Coronary artery (tissue), 2 donors: ENCODE measurements around the gene EXOG.

Experiments used
- DNase-seq: peaks from one replicate; pipeline ENCODE4 v3.0.0-alpha.2; 2017; ENCODE audit warnings: low spot score
- H3K27ac ChIP-seq, 2 donors: fragments of 200-600 bp; sonication (generic); one replicate each; pipeline ENCODE4 v1.5.1; 2016 to 2019
- H3K4me3 ChIP-seq: fragments of 200-600 bp; sonication (generic); 2 replicates; pipeline ENCODE4 v1.5.1; 2016; ENCODE audit warnings: mild to moderate bottlenecking, moderate library complexity
- TF ChIP-seq, protein P1 (sequence below): fragments of 200-600 bp; sonication (generic); IDR thresholded peaks from one replicate; pipeline ENCODE4 v1.5.1; 2019; ENCODE audit warnings: antibody characterized with exemption

The EXOG gene

DNA sequence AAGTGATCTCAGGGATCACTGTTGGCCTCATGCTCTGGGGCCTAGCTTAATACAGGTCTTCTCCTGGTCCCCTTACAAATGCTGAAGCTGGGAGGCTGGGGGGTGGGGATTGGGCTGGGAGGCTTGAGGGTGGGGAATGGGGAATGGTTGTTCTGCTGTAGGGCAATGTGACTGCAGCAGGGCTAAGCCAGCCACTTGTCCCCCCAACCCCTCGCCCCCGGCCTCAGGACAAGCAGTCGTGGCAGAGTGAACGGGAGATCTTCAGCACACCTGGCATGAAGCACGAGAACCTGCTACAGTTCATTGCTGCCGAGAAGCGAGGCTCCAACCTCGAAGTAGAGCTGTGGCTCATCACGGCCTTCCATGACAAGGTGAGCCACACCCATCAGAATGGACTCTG is 17.2 kb upstream of the EXOG start:
- TF ChIP-seq, protein P1, sequence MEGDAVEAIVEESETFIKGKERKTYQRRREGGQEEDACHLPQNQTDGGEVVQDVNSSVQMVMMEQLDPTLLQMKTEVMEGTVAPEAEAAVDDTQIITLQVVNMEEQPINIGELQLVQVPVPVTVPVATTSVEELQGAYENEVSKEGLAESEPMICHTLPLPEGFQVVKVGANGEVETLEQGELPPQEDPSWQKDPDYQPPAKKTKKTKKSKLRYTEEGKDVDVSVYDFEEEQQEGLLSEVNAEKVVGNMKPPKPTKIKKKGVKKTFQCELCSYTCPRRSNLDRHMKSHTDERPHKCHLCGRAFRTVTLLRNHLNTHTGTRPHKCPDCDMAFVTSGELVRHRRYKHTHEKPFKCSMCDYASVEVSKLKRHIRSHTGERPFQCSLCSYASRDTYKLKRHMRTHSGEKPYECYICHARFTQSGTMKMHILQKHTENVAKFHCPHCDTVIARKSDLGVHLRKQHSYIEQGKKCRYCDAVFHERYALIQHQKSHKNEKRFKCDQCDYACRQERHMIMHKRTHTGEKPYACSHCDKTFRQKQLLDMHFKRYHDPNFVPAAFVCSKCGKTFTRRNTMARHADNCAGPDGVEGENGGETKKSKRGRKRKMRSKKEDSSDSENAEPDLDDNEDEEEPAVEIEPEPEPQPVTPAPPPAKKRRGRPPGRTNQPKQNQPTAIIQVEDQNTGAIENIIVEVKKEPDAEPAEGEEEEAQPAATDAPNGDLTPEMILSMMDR, result no peak
- Histone ChIP-seq H3K27ac (no peak overlapping the region), H3K4me3 (no peak overlapping the region)
- DNase-seq, result no peak

DNA sequence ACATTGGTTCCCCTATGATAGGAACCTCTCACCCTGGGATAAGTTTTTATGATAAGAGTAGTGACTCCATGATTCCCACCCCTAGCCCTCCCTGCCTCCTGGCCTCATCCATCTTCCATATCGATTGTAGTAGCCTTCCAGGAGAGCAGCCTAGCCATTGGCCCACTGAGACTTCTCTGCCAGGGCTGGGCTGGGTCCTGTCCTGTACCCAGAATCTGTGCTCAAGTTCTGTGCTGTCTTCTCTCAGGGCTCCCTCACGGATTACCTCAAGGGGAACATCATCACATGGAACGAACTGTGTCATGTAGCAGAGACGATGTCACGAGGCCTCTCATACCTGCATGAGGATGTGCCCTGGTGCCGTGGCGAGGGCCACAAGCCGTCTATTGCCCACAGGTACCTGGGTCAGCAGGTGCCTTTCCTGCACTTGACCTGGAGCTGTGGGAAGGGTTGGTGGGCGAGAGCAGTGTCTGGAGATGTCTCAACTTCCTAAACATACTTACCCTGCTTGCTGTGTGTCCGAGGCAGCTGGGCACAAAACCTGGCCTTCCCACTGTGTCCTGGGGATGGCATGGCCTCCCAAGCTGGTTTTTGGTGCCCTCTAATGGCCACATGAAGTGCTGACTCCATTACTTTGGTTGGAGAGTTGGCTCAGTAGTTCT is 16.6 kb upstream of the EXOG start:
- DNase-seq, result no peak
- Histone ChIP-seq H3K27ac (no peak overlapping the region), H3K4me3 (no peak overlapping the region)
- TF ChIP-seq, protein P1, result peak; percentile 90

DNA sequence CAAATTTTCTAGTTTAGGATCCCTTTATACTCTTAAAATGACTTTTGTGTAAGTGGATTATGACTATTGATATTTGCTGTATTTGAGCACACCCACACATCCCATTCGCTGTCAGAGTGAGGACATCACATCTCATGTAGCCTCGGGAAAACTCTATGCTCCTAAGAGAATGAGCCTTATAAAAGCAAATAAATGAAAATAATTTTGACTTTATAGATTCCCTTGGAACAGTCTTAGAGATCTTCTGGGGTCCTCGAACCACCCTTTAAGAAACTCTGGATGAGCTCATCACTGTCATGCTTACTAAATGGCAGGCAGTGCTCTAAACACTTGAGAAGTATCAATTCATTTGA is 16.1 kb upstream of the EXOG start:
- no peak for DNase-seq
- Histone ChIP-seq H3K27ac (no peak overlapping the region), H3K4me3 (no peak overlapping the region)
- TF ChIP-seq, protein P1, result no peak

DNA sequence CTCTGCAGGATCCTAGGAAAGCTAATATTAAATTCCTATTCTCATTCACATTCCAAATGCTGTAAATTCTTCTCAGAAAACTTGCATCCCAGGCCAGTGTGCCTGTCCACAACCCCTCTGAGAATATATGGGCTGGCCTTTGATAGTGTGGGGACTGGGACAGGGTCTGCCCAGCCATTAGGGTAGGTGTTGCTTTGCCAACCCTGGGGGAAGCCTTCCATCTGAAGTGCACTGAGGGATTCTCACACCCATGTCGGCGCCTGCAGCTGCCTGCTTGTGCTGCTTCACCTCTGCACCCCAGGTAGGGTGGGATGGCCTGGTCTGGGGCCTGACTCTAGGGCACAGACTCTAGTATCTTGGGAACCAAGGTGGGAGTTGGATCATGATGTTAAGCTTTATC is 15.2 kb upstream of the EXOG start:
- no peak overlapping the region for H3K4me3 ChIP-seq
- TF ChIP-seq, protein P1, result no peak
- no peak overlapping the region for H3K27ac ChIP-seq
- DNase-seq, result no peak

DNA sequence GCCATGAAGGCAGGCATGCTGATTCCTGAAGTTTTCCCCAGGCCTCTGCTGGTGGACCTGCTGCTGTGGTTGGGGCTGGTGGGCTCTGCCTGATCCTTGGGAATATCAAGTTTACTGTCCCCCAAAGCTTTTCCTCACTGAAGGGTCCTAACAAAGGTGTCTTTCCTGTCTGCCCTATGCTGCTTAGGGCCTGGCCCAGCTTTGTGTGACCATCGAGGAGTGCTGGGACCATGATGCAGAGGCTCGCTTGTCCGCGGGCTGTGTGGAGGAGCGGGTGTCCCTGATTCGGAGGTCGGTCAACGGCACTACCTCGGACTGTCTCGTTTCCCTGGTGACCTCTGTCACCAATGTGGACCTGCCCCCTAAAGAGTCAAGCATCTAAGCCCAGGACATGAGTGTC is 13.2 kb upstream of the EXOG start:
- H3K4me3 ChIP-seq, result no peak overlapping the region
- TF ChIP-seq, protein P1, result no peak
- no peak for DNase-seq
- H3K27ac ChIP-seq, result no peak overlapping the region

DNA sequence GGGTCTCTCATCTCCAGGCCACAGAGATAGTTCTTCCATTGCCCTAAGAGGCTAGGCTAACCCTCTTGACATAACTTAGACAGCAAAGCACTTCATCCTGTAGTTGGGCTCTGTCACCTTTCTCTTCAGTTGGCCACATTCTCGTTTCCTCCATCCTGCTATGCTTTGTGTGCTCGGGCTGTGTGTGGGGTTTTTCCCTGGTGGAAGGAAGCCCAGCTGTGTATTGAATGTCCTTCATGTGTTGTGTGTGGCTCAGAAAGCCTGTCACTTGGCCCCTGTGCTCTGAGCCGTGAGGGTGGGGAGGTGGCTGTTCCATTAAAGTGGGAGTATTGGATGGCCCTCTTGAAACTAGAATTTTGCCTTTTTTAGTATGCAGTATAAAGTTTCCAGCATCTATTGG is 8.8 kb upstream of the EXOG start:
- no peak for DNase-seq
- TF ChIP-seq, protein P1, result no peak

DNA sequence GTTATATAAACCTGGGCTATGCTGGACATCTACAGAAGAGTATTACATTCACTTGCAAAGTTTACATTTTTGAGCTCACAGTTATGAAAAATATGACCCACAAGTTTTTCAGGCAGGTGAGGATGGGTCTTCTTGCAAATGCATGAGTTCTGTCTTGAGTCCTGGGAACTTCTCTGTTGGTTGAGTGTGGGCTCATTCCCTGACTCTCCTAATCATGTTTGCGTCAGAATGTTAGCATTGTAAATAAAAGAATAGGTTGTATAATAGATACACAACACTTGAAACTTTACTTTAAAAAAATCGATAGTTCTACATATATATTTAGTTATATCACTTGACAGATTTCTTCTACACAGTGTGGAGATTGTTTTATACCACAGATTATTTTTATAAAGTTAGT is 7.2 kb upstream of the EXOG start:
- no peak for DNase-seq
- Histone ChIP-seq H3K27ac (no peak overlapping the region), H3K4me3 (no peak overlapping the region)
- TF ChIP-seq, protein P1, result no peak

More for the DNA sequence above, 8.8 kb upstream of the EXOG start:
- H3K27ac ChIP-seq, result no peak overlapping the region
- H3K4me3 ChIP-seq, result no peak overlapping the region
